GM12872 (cell line): Measurements from ENCODE around the gene USP48.

Experiments
- CTCF ChIP-seq: IDR thresholded peaks from 3 replicates; pipeline ENCODE4 v1.5.1; 2011; ENCODE audit warnings: low read depth, mild to moderate bottlenecking, low read length, moderate library complexity; ENCODE audit not compliant: insufficient read depth

USP48 gene

GRCh38 chr1:21652937-21653743 is 129.8 kb downstream of the USP48 start:
- TF ChIP-seq CTCF: no peak

- TF ChIP-seq CTCF: no peak
Observed at GRCh38 chr1:21652101-21652936, 130.6 kb downstream of the USP48 start.

- no peak for TF ChIP-seq CTCF
Observed at GRCh38 chr1:21651214-21652042, 131.5 kb downstream of the USP48 start.

- TF ChIP-seq CTCF: no peak
Observed at GRCh38 chr1:21650400-21650799, 132.5 kb downstream of the USP48 start.

GRCh38 chr1:21649315-21649714 is 133.6 kb downstream of the USP48 start:
- no peak for TF ChIP-seq CTCF

- no peak for TF ChIP-seq CTCF
Observed at GRCh38 chr1:21648791-21649190, 134.2 kb downstream of the USP48 start.

- no peak for TF ChIP-seq CTCF
Observed at GRCh38 chr1:21648352-21648730, 134.6 kb downstream of the USP48 start.
